Melanocyte of skin (primary cell): Measurements from ENCODE around the gene GCN1. TPM values are rescaled to one million over a fixed set of nuclear protein-coding genes. Genes with fewer than 3 reads are reported as not detected.

Experiments used
- small RNA-seq, 2 donors: library from RNA; depleted of rRNA; stranded (forward); fragments of <200 nt; gene quantifications; one replicate each; pipeline ENCODE3, GENCODE V24; 2012
- total RNA-seq, 2 donors: library from RNA; depleted of rRNA; stranded (reverse); fragments of >200 nt; gene quantifications; 2 replicates each; pipeline ENCODE4 v1.2.3, GENCODE V29; 2012

Gene GCN1, protein sequence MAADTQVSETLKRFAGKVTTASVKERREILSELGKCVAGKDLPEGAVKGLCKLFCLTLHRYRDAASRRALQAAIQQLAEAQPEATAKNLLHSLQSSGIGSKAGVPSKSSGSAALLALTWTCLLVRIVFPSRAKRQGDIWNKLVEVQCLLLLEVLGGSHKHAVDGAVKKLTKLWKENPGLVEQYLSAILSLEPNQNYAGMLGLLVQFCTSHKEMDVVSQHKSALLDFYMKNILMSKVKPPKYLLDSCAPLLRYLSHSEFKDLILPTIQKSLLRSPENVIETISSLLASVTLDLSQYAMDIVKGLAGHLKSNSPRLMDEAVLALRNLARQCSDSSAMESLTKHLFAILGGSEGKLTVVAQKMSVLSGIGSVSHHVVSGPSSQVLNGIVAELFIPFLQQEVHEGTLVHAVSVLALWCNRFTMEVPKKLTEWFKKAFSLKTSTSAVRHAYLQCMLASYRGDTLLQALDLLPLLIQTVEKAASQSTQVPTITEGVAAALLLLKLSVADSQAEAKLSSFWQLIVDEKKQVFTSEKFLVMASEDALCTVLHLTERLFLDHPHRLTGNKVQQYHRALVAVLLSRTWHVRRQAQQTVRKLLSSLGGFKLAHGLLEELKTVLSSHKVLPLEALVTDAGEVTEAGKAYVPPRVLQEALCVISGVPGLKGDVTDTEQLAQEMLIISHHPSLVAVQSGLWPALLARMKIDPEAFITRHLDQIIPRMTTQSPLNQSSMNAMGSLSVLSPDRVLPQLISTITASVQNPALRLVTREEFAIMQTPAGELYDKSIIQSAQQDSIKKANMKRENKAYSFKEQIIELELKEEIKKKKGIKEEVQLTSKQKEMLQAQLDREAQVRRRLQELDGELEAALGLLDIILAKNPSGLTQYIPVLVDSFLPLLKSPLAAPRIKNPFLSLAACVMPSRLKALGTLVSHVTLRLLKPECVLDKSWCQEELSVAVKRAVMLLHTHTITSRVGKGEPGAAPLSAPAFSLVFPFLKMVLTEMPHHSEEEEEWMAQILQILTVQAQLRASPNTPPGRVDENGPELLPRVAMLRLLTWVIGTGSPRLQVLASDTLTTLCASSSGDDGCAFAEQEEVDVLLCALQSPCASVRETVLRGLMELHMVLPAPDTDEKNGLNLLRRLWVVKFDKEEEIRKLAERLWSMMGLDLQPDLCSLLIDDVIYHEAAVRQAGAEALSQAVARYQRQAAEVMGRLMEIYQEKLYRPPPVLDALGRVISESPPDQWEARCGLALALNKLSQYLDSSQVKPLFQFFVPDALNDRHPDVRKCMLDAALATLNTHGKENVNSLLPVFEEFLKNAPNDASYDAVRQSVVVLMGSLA (N-terminal part only)
- total RNA-seq = 100 to 1,000 TPM in 1 of 2 donors, 10 to 100 TPM in 1; 92.2 to 135 TPM

GRCh38 chr12:120194534-120195395 is at the start of gene GCN1:
Gene GCN1 (minus strand): TSS chr12:120194715. CDS start chr12:120194697, 18 bp downstream.

DNA sequence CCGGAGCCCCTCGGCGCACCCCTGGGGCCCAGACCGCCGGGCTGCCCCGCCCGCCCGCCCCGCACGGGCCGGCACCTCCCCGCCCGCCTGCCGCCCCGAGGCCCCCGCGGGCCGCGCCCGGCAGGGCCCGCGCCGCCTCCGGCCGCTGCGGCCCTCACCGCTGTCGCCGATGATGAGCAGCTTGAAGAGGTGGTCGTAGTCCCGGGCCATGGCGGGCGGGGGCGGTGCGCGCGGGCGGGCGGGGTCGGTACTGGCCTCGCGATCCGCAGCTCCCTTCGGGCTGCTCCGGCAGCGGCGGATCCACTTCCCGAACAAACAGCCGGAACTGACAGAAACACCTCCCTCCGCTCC is 78.1 kb downstream of the GCN1 start, which contains the start of gene RAB35:
RAB35 (minus strand) TSS at position 313 of the 351 bp plus-strand sequence; CDS start at position 210, 103 bp downstream.

Small RNA genes within 50 kb of the gene (small RNA-seq; reads per million reads assigned to genes)
- 0.34 to 0.58 reads per million in 2 donors for gene MIR4498

Other genes with a start within 250 kb of the GCN1 start
- gene BICDL1, start 205.5 kb downstream of the GCN1 start, total RNA-seq = under 1 TPM; under 0.01 to 0.69 TPM
- gene RAB35, start 78.0 kb downstream of the GCN1 start, total RNA-seq = 10 to 100 TPM; 19.3 to 28.0 TPM
- 1,000 to 10,000 TPM in 1 of 2 donors, 100 to 1,000 TPM in 1; 976 to 1,547 TPM for gene RPLP0, start 6.4 kb upstream of the GCN1 start, total RNA-seq
- gene PXN, start 71.0 kb upstream of the GCN1 start, total RNA-seq = 10 to 100 TPM; 33.7 to 38.0 TPM
- gene RNU4-2, start 97.2 kb upstream of the GCN1 start, total RNA-seq = under 1 TPM; under 0.01 TPM
- gene RNU4-1, start 98.5 kb upstream of the GCN1 start, total RNA-seq = under 1 TPM; under 0.01 TPM
- 1 to 10 TPM in 1 of 2 donors, under 1 TPM in 1; 0.67 to 1.4 TPM for gene SIRT4, start 107.6 kb upstream of the GCN1 start, total RNA-seq
- gene PLA2G1B, start 133.1 kb upstream of the GCN1 start, total RNA-seq = not detected
- under 1 TPM in 1 of 2 donors, not detected in 1; under 0.01 TPM for gene MSI1, start 174.4 kb upstream of the GCN1 start, total RNA-seq
- 100 to 1,000 TPM; 306 to 311 TPM for gene COX6A1, start 243.4 kb upstream of the GCN1 start, total RNA-seq